Central memory CD8-positive, alpha-beta T cell (primary cell): ENCODE data around the gene DNAH8.

Experiments
- ATAC-seq: fragments of 150-1000 bp; cut with Tn5 transposase; replicated peaks from 2 replicates; pipeline ENCODE4 v1.10.0; 2022; ENCODE audit warnings: mild to moderate bottlenecking, moderate FRiP score, moderate number of reproducible peaks; ENCODE audit not compliant: poor library complexity, severe bottlenecking; ENCODE audit errors: extremely low read depth
- DNase-seq, 2 donors: peaks; one replicate each; pipeline ENCODE4 v3.0.0; 2021; ENCODE audit warnings: low spot score in 2 of 2
- H3K27ac Mint-ChIP-seq: one replicate; pipeline ENCODE4 v1.8.0; 2022; ENCODE audit warnings: low read depth, mild to moderate bottlenecking, moderate library complexity, mixed read lengths
- H3K27me3 Mint-ChIP-seq: one replicate; pipeline ENCODE4 v1.8.0; 2022; ENCODE audit warnings: mixed read lengths
- H3K36me3 Mint-ChIP-seq: one replicate; pipeline ENCODE4 v1.8.0; 2022; ENCODE audit warnings: mild to moderate bottlenecking, moderate library complexity, mixed read lengths; ENCODE audit not compliant: insufficient read depth
- H3K4me1 Mint-ChIP-seq: one replicate; pipeline ENCODE4 v1.8.0; 2022; ENCODE audit warnings: mixed read lengths
- H3K4me3 Mint-ChIP-seq: one replicate; pipeline ENCODE4 v1.8.0; 2022; ENCODE audit warnings: mild to moderate bottlenecking, moderate library complexity, mixed read lengths
- H3K9me3 Mint-ChIP-seq: one replicate; pipeline ENCODE4 v1.8.0; 2022; ENCODE audit warnings: mixed read lengths

The DNAH8 gene, protein sequence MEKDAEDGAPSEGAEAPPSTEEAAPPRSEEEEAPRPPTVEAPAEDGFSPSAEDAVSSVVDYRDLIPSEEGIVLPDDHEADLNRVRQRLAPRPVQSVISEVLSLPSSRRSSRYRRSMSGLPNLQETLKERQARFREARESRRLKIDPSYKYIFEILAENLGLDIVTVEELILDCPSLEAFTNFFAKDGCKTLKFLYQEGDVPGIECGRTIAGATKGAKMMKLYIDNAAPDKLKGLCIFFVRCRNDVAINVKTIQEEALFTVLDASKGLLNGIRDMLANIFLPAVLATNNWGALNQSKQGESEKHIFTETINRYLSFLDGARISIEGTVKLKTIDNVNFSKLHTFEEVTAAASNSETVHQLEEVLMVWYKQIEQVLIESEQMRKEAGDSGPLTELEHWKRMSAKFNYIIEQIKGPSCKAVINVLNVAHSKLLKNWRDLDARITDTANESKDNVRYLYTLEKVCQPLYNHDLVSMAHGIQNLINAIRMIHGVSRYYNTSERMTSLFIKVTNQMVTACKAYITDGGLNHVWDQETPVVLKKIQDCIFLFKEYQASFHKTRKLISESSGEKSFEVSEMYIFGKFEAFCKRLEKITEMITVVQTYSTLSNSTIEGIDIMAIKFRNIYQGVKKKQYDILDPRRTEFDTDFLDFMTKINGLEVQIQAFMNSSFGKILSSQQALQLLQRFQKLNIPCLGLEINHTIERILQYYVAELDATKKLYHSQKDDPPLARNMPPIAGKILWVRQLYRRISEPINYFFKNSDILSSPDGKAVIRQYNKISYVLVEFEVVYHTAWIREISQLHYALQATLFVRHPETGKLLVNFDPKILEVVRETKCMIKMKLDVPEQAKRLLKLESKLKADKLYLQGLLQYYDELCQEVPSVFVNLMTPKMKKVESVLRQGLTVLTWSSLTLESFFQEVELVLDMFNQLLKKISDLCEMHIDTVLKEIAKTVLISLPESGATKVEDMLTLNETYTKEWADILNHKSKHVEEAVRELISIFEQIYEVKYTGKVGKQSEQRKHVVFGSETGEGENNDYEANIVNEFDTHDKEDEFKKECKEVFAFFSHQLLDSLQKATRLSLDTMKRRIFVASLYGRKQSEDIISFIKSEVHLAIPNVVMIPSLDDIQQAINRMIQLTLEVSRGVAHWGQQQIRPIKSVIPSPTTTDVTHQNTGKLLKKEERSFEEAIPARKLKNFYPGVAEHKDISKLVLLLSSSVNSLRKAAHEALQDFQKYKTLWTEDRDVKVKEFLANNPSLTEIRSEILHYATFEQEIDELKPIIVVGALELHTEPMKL (N-terminal part only)

DNA sequence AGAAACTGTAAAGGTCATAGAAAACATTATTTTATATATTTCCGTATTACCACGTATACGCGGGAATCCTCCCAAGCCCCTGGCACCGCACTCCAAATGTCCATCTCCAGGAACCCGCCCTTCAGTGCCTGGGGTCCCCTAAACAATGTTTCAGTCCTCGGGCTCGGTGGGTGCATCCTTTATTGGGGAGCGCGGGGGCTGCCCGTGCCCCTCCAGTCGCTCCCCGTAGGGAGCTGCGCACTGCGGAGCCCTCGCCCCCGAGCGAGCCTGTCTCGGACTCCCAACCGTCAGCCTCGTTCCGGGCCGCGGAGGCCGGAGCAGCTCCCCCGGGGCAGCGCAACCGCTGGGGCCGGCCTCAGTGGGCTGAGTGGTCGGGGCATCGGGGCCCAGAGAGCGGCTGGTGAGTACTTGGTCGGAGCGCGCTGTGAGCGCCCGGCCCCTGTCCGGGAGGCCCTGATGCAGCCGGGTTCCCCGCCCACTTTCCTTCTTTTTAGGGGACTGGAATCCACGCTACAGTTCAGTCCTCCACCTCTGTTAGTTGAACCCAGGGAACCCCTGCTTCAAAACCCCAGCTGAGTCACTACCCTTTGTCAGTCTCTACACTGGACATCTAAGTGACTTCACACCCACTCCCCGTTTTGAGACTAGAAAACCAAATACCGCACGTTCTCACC, at the start of gene DNAH8:
Gene DNAH8, plus strand, starts transcription at position 296 of the 674 bp plus-strand sequence. CDS start 7,499 bp downstream, outside the sequence.
- no peak for DNase-seq
- Mint-ChIP-seq H3K27me3 (peaks cover 37% of the 10 kb centered on the region), H3K36me3 (peaks cover 2% of the 10 kb centered on the region), H3K4me3 (peak within 1 kb of the TSS; percentile 10), H3K27ac (no peak within 1 kb of the TSS), H3K4me1 (peaks cover 17% of the 10 kb centered on the region), H3K9me3 (no peaks in the 10 kb centered on the region)
- ATAC-seq: no peak

- Mint-ChIP-seq H3K27ac (no peak overlapping the region), H3K9me3 (no peaks in the 10 kb centered on the region)
Observed at GRCh38 chr6:38671885-38672467, 43.1 kb upstream of the DNAH8 start.

DNA sequence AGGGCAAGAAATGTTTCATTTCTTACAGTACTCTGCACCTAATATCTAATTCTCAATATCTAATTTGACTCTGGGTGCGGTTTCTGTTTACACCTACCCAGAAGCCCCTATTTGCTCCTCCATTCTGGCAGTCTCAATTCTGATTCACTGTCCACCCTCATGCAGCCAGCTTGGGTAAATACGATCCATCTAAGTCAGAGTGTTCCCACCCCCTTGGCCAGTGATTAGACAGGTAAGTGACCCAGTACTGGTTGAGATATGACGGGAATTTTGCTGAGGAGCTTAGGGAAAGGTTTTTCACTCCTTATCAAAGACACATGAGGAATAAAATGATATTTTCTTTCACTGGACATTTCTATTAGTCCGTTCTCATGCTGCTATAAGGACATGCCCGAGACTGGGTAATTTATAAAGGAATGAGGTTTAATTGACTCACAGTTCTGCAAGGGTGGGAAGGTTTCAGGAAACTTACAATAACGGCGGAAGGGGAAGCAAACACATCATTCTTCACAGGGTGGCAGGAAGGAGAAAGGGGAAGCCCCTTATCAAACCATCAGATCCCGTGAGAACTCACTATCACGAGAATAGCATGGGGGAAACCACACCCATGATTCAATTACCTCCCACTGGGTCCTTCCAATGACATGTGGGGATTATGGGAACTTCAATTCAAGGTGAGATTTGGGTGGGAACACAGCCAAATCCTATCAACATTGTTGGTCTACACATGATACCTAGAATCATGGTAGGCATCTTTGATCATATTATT, 41.5 kb upstream of the DNAH8 start:
- Mint-ChIP-seq H3K36me3 (peaks cover 7% of the 10 kb centered on the region), H3K4me3 (no peak overlapping the region), H3K4me1 (no peaks in the 10 kb centered on the region), H3K27me3 (no peaks in the 10 kb centered on the region), H3K27ac (no peak overlapping the region), H3K9me3 (no peaks in the 10 kb centered on the region)
- DNase-seq: no peak
- ATAC-seq: no peak

More at GRCh38 chr6:38671885-38672467, 43.1 kb upstream of the DNAH8 start:
- ATAC-seq: peak; percentile 62
- Mint-ChIP-seq H3K4me1 (no peaks in the 10 kb centered on the region), H3K36me3 (peaks cover 3% of the 10 kb centered on the region), H3K4me3 (no peak overlapping the region), H3K27me3 (no peaks in the 10 kb centered on the region)
- peak in 1 of 2 donors; percentile 10 for DNase-seq

GRCh38 chr6:38676236-38676973, 38.7 kb upstream of the DNAH8 start:
- peaks cover 7% of the 10 kb centered on the region for H3K36me3 Mint-ChIP-seq
- no peak for ATAC-seq
- peak overlapping the region; percentile 74 for H3K27ac Mint-ChIP-seq
- H3K27me3 Mint-ChIP-seq: no peaks in the 10 kb centered on the region
- no peaks in the 10 kb centered on the region for H3K9me3 Mint-ChIP-seq
- DNase-seq: no peak
- H3K4me3 Mint-ChIP-seq: no peak overlapping the region
- H3K4me1 Mint-ChIP-seq: no peaks in the 10 kb centered on the region

- Mint-ChIP-seq H3K27ac (peak overlapping the region; percentile 74), H3K4me1 (no peaks in the 10 kb centered on the region), H3K9me3 (no peaks in the 10 kb centered on the region), H3K4me3 (no peak overlapping the region), H3K27me3 (no peaks in the 10 kb centered on the region), H3K36me3 (peaks cover 7% of the 10 kb centered on the region)
- no peak for DNase-seq
- no peak for ATAC-seq
Observed at GRCh38 chr6:38676974-38677544, 38.1 kb upstream of the DNAH8 start.

GRCh38 chr6:38678178-38678760, 36.8 kb upstream of the DNAH8 start:
- H3K4me1 Mint-ChIP-seq: no peaks in the 10 kb centered on the region
- no peak overlapping the region for H3K4me3 Mint-ChIP-seq
- peaks cover 7% of the 10 kb centered on the region for H3K36me3 Mint-ChIP-seq
- no peaks in the 10 kb centered on the region for H3K27me3 Mint-ChIP-seq
- no peak for ATAC-seq
- H3K9me3 Mint-ChIP-seq: no peaks in the 10 kb centered on the region
- DNase-seq: no peak
- H3K27ac Mint-ChIP-seq: peak overlapping the region; percentile 70

DNA sequence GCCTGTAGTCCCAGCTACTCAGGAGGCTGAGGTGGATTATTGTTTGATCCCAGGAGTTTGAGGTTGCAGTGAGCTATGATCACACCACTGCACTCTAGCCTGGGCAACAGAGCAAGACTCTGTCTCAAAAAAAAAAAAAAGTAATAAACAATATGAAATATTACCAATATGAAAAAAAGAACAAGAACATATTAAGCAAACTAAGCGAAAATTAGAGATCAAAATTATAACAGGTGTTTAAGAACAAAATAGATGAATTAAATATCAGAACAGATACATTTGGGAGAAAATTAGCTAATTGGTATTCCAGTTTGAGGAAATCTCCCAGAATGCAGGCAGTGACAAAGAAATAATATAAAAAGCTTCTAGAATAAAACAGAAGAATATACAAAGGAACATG, 35.4 kb upstream of the DNAH8 start:
- H3K4me3 Mint-ChIP-seq: no peak overlapping the region
- no peak overlapping the region for H3K27ac Mint-ChIP-seq
- no peaks in the 10 kb centered on the region for H3K27me3 Mint-ChIP-seq
- peaks cover 11% of the 10 kb centered on the region for H3K36me3 Mint-ChIP-seq
- ATAC-seq (no peak), DNase-seq (no peak)
- no peaks in the 10 kb centered on the region for H3K4me1 Mint-ChIP-seq
- no peaks in the 10 kb centered on the region for H3K9me3 Mint-ChIP-seq

DNA sequence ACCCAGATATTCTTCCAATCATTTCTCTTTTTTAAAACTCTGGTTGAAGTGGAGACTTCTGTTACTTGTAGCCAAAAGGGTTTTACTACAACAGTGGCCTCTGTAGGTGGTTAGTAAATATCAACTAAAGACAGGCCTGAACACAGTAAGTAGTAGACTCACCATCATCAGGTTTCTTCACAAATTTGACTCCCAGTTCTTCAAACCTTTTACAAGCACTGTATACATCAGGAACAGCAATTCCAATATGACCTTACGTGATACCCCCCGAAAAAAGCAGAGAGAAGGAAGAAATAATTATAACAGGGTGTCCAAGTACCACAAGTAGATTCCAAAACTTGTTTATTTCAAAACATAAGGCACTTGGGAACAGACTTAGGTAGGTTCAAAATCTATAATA, 33.3 kb upstream of the DNAH8 start:
- no peaks in the 10 kb centered on the region for H3K4me1 Mint-ChIP-seq
- no peak overlapping the region for H3K4me3 Mint-ChIP-seq
- H3K27ac Mint-ChIP-seq: no peak overlapping the region
- ATAC-seq: no peak
- H3K36me3 Mint-ChIP-seq: peaks cover 8% of the 10 kb centered on the region
- no peak for DNase-seq
- no peaks in the 10 kb centered on the region for H3K9me3 Mint-ChIP-seq
- H3K27me3 Mint-ChIP-seq: no peaks in the 10 kb centered on the region

DNA sequence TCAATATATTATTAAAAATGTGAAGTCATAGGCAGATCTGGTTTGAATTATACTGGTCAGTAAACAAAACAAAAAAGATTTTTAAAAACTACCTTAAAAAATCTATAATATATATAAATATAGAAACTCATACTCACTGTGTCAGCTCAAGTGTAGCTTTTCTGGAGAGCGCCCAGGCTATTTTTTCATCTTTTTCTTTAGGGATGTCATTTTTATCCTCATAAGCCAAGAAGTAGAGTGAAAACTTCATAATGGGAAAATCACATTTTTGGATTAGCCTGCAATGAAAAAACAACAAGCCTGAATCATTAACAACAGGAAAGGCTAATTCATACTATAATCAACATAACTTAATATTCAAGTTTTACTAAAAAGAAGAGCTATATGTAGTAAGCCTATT, 30.9 kb upstream of the DNAH8 start:
- Mint-ChIP-seq H3K27ac (no peak overlapping the region), H3K27me3 (no peaks in the 10 kb centered on the region), H3K4me1 (peaks cover 13% of the 10 kb centered on the region), H3K4me3 (no peak overlapping the region), H3K36me3 (peaks cover 4% of the 10 kb centered on the region), H3K9me3 (no peaks in the 10 kb centered on the region)
- DNase-seq: no peak
- no peak for ATAC-seq

- H3K27me3 Mint-ChIP-seq: no peaks in the 10 kb centered on the region
- no peak for ATAC-seq
- DNase-seq: no peak
- H3K4me3 Mint-ChIP-seq: no peak overlapping the region
- H3K27ac Mint-ChIP-seq: no peak overlapping the region
- peaks cover 13% of the 10 kb centered on the region for H3K4me1 Mint-ChIP-seq
- no peaks in the 10 kb centered on the region for H3K9me3 Mint-ChIP-seq
- peaks cover 6% of the 10 kb centered on the region for H3K36me3 Mint-ChIP-seq
Observed at GRCh38 chr6:38684904-38685303, 30.2 kb upstream of the DNAH8 start.
